Suprapubic skin (tissue), 4 donors: ENCODE results near the gene FGF19. TPM values are rescaled to one million over a fixed set of nuclear protein-coding genes. Genes with fewer than 3 reads are reported as not detected.

ENCODE experiments used
- DNase-seq, 2 donors: peaks; one replicate each; pipeline ENCODE4 v3.0.0-alpha.2; 2019; ENCODE audit warnings: low spot score in 2 of 2
- H3K27ac ChIP-seq: fragments of 200-600 bp; sonication (generic); one replicate; pipeline ENCODE4 v1.5.1; 2019
- H3K27me3 ChIP-seq: fragments of 200-600 bp; sonication (generic); one replicate; pipeline ENCODE4 v1.5.1; 2019
- H3K36me3 ChIP-seq: fragments of 200-600 bp; sonication (generic); one replicate; pipeline ENCODE4 v1.5.1; 2019
- H3K4me1 ChIP-seq: fragments of 200-600 bp; sonication (generic); one replicate; pipeline ENCODE4 v1.5.1; 2019
- H3K4me3 ChIP-seq: fragments of 200-600 bp; sonication (generic); one replicate; pipeline ENCODE4 v1.5.1; 2019; ENCODE audit warnings: mild to moderate bottlenecking
- H3K9me3 ChIP-seq: fragments of 200-600 bp; sonication (generic); one replicate; pipeline ENCODE4 v1.5.1; 2019
- EP300 ChIP-seq: sonication (generic); formaldehyde crosslinking; IDR thresholded peaks from one replicate; pipeline ENCODE4 v1.6.1; 2017; ENCODE audit warnings: antibody characterized with exemption
- POLR2A ChIP-seq, 2 donors: fragments of 450-650 bp; IDR thresholded peaks; one replicate each; pipeline ENCODE4 v1.6.1; 2017; ENCODE audit warnings: antibody characterized with exemption in 2 of 2, mild to moderate bottlenecking in 2 of 2, moderate library complexity in 2 of 2
- POLR2AphosphoS5 ChIP-seq, 3 donors: sonication (generic); formaldehyde crosslinking; IDR thresholded peaks; one replicate each; pipeline ENCODE4 v1.6.1; 2017; ENCODE audit warnings: antibody characterized with exemption in 3 of 3
- WGBS: methylation state at CpG from one replicate; pipeline ENCODE4 v1.1.5; 2018; 5-methylcytosine and 5-hydroxymethylcytosine counted together
- total RNA-seq, 4 donors: library from RNA; depleted of rRNA; stranded (reverse); fragments of >200 nt; gene quantifications; one replicate each; pipeline ENCODE4 v1.1.0, GENCODE V29; 2016
- TF ChIP-seq, protein P1 (sequence below), 2 donors: fragments of 200-600 bp in 1 of 2; fragments of 450-650 bp in 1 of 2; sonication (generic) in 1 of 2; IDR thresholded peaks; one replicate each; pipeline ENCODE4 v1.5.1; 2016 to 2019; ENCODE audit warnings: antibody characterized with exemption in 2 of 2, mild to moderate bottlenecking in 1 of 2, moderate library complexity in 1 of 2

Gene FGF19
- total RNA-seq, 4 donors from 2014 or later, result not detected

DNA sequence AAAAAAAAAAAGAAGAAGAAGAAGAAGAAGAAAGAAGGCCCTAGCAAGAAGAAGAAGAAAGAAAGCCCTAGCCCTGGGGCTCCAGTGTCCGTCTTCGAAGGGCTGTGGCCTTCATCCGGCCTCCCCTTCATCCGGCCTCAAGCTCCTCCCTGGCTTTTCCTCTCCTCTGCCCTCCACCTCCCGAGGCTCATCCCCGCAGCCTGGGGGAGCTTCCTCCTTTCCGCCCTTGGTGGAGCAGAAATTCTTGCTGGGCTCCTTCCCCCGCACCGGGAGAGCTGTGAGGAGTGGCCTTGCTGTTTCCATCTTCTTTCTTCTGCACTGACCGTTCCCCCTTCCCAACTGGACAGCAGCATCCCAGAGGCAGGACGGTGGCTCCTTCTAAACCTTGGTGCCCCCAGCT, 19.2 kb downstream of the FGF19 start:
- no peak overlapping the region for H3K27ac ChIP-seq
- no peak overlapping the region for H3K4me3 ChIP-seq
- no peaks in the 10 kb centered on the region for H3K9me3 ChIP-seq
- H3K36me3 ChIP-seq, result no peaks in the 10 kb centered on the region
- H3K4me1 ChIP-seq, result peaks cover 7% of the 10 kb centered on the region
- TF ChIP-seq EP300 (no peak), POLR2A (IDR thresholded peaks at IDR 0.05) (no peak), POLR2AphosphoS5 (IDR thresholded peaks at IDR 0.05) (no peak)
- TF ChIP-seq, protein P1, sequence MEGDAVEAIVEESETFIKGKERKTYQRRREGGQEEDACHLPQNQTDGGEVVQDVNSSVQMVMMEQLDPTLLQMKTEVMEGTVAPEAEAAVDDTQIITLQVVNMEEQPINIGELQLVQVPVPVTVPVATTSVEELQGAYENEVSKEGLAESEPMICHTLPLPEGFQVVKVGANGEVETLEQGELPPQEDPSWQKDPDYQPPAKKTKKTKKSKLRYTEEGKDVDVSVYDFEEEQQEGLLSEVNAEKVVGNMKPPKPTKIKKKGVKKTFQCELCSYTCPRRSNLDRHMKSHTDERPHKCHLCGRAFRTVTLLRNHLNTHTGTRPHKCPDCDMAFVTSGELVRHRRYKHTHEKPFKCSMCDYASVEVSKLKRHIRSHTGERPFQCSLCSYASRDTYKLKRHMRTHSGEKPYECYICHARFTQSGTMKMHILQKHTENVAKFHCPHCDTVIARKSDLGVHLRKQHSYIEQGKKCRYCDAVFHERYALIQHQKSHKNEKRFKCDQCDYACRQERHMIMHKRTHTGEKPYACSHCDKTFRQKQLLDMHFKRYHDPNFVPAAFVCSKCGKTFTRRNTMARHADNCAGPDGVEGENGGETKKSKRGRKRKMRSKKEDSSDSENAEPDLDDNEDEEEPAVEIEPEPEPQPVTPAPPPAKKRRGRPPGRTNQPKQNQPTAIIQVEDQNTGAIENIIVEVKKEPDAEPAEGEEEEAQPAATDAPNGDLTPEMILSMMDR (IDR thresholded peaks at IDR 0.05), result no peak
- DNase-seq, result peak in 1 of 2 donors; percentile 62
- WGBS, result 82% methylated on average over 10 of the region's 11 CpGs
- peaks cover 7% of the 10 kb centered on the region for H3K27me3 ChIP-seq

DNA sequence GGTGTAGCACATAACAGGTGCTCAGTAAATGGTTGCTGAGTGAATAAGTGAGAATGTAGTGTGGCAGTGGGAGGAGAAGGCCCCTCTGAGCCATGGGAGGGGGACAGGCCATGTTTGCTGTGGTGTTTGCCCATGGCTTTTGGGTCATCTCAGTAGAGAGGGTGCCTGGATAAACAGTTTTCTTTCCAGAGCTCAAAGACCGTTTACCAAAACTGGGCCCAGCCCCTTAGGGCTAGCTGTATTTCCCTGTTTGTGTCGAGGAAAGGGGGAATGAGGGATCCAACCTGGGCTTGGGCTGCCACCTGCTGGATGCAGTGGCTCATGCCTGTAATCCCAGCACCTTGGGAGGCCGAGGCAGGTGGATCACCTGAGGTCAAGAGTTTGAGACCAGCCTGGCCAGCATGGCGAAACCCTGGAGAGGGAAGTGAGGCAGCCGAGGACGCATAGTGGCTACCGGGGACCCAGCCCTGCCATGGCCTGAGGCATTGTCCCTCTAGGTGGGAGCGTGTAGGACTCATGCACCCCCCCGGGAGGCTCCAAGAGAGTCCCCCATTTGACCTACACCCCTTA, 20.0 kb downstream of the FGF19 start:
- Histone ChIP-seq H3K9me3 (no peaks in the 10 kb centered on the region), H3K4me1 (peaks cover 7% of the 10 kb centered on the region), H3K4me3 (no peak overlapping the region), H3K36me3 (no peaks in the 10 kb centered on the region), H3K27me3 (peaks cover 7% of the 10 kb centered on the region), H3K27ac (no peak overlapping the region)
- DNase-seq, result peak in 1 of 2 donors; percentile 65
- TF ChIP-seq, protein P1 (IDR thresholded peaks at IDR 0.05), result peak in 1 of 2 donors; percentile 44
- no peak for TF ChIP-seq POLR2AphosphoS5 (IDR thresholded peaks at IDR 0.05)
- TF ChIP-seq EP300, result no peak
- 7% methylated on average over 3 of the region's 9 CpGs for WGBS

DNA sequence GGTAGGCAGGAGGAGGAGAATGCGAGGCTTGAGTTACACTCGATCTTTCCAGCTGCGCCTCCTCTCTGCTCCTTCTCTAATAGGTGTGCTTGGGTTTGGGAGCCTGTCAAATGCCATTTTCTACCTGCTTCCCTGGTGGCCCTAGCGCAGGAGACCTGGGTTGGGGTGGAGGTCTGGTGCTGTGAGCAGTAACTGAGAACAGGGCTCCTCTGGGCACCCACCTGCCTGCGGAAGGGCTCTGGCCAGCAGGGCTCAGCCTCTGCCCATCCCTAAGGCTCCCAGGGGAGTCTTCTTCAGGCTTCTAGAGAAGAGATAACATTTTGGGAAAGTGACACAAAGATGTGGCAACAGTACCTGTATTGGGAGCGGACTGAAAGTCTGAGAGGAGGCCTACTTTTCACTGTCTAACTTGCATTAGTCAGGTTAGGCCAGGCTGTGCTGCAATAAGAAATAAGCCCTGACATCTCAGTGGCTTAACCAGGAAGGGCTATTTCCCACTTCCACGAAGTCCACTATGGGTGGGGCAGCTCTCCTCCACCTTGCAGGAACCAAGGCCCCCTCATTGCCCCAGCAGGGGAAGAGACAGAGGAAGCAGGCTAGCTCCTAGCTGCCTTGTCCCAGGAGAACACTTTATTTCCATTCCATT, 21.0 kb downstream of the FGF19 start:
- Histone ChIP-seq H3K36me3 (no peaks in the 10 kb centered on the region), H3K27ac (no peak overlapping the region), H3K27me3 (peaks cover 7% of the 10 kb centered on the region), H3K9me3 (no peaks in the 10 kb centered on the region), H3K4me3 (no peak overlapping the region), H3K4me1 (peaks cover 7% of the 10 kb centered on the region)
- peak in 1 of 2 donors; percentile 57 for DNase-seq
- TF ChIP-seq POLR2AphosphoS5 (IDR thresholded peaks at IDR 0.05) (no peak), POLR2A (IDR thresholded peaks at IDR 0.05) (no peak), EP300 (no peak)
- TF ChIP-seq, protein P1 (IDR thresholded peaks at IDR 0.05), result no peak
- WGBS, result 87% methylated on average over 7 of the region's 7 CpGs

DNA sequence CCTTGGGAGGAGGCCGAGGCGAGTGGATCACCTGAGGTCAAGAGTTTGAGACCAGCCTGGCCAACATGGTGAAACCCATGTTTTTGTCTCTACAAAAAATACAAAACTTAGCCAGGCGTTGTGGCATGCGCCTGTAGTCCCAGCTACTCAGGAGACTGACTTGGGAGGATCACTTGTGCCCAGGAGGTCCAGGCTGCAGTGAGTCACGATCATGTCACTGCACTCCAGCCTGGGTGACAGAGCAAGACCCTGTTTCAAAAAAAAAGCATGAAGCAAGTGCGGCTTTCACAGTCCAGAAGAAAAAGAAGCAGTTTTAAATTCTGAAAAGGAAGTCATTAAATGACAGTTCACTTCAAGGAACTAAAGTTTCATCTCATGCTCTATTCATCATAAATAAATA, 21.6 kb downstream of the FGF19 start:
- no peak for TF ChIP-seq POLR2AphosphoS5 (IDR thresholded peaks at IDR 0.05)
- TF ChIP-seq POLR2A (IDR thresholded peaks at IDR 0.05), result no peak
- TF ChIP-seq, protein P1 (IDR thresholded peaks at IDR 0.05), result no peak
- no peak for TF ChIP-seq EP300
- Histone ChIP-seq H3K27me3 (peaks cover 7% of the 10 kb centered on the region), H3K36me3 (no peaks in the 10 kb centered on the region), H3K4me3 (no peak overlapping the region), H3K4me1 (peaks cover 7% of the 10 kb centered on the region), H3K9me3 (no peaks in the 10 kb centered on the region), H3K27ac (no peak overlapping the region)
- DNase-seq, result no peak
- 85% methylated on average over 6 of the region's 6 CpGs for WGBS

DNA sequence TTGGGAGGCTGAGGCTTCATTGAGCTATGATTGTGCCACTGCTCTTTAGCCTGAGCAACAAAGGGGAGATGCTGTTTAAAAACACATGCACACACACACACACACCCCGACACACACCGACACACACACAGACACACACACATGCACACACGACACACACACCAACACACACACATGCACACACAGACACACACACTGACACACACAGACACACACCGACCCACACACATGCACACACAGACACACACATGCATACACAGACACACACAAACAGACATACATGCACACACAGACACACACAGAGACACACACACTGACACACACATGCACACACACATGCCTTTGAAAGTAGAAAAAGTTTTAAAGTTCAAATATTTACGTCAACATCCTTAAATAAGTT, 23.1 kb downstream of the FGF19 start:
- no peaks in the 10 kb centered on the region for H3K27me3 ChIP-seq
- no peak for DNase-seq
- no peak overlapping the region for H3K27ac ChIP-seq
- H3K9me3 ChIP-seq, result no peaks in the 10 kb centered on the region
- peaks cover under 1% of the 10 kb centered on the region for H3K4me1 ChIP-seq
- no peak overlapping the region for H3K4me3 ChIP-seq
- WGBS, result 94% methylated on average over 5 of the region's 5 CpGs
- TF ChIP-seq, protein P1 (IDR thresholded peaks at IDR 0.05), result no peak
- TF ChIP-seq POLR2A (IDR thresholded peaks at IDR 0.05), result no peak
- no peaks in the 10 kb centered on the region for H3K36me3 ChIP-seq
